Panc1 (cell line): Measurements from ENCODE around the gene RPAP3. TPM values are rescaled to one million over a fixed set of nuclear protein-coding genes. Genes with fewer than 3 reads are reported as not detected.
"Not testable (repeated sequence)": the region's sequence is repeated elsewhere in the genome, so short reads cannot be mapped to it uniquely, and the experiment has no call there.

Experiments
- ATAC-seq: fragments of 200-7000 bp; cut with Tn5 transposase; 2 replicates; pipeline ENCODE4 v1.9.1; 2020; ENCODE audit warnings: mild to moderate bottlenecking, moderate library complexity
- BruUV-seq: library from RNA; stranded (reverse); fragments of 400-500 nt; replicated peaks from 2 replicates; lab custom pipeline; 2021; lab: Mats Ljungman, UMichigan
- CTCF ChIA-PET: fragments of 300-600 bp; sonication (Branson Sonifier 250); formaldehyde crosslinking; loops from one replicate; lab custom pipeline; 2022; ENCODE audit warnings: antibody characterized with exemption; lab: Charles Lee
- POLR2A ChIA-PET: fragments of 300-600 bp; sonication (Branson Sonifier 250); formaldehyde crosslinking; loops from one replicate; lab custom pipeline; 2022; ENCODE audit warnings: antibody characterized with exemption; lab: Charles Lee
- DNase-seq: peaks from one replicate; pipeline ENCODE4 v3.0.0-alpha.2; 2010; ENCODE audit warnings: low read depth, low spot score
- H3K27ac ChIP-seq: 2 replicates; pipeline ENCODE4 v1.5.1; 2011; ENCODE audit warnings: mild to moderate bottlenecking, low read length, inconsistent platforms
- H3K27me3 ChIP-seq: fragments of 200-500 bp; sonication (Bioruptor generic); 2 replicates; pipeline ENCODE4 v1.6.0; 2014; ENCODE audit warnings: low read length, inconsistent platforms; ENCODE audit not compliant: control insufficient read depth, insufficient read depth
- H3K36me3 ChIP-seq: fragments of 200-500 bp; sonication (Bioruptor generic); 2 replicates; pipeline ENCODE4 v1.5.1; 2014; ENCODE audit warnings: inconsistent platforms, mild to moderate bottlenecking, low read length, moderate library complexity; ENCODE audit not compliant: control insufficient read depth, insufficient read depth
- H3K4me1 ChIP-seq: 2 replicates; pipeline ENCODE4 v1.5.1; 2011; ENCODE audit warnings: inconsistent platforms, mild to moderate bottlenecking, low read length, moderate library complexity; ENCODE audit not compliant: control insufficient read depth, insufficient read depth
- H3K4me3 ChIP-seq, 2 experiments: 2 replicates each; pipeline ENCODE4 v1.5.1; 2011 to 2012; ENCODE audit warnings: low read depth in 2 of 2, low read length in 2 of 2, mild to moderate bottlenecking in 2 of 2, inconsistent platforms in 1 of 2, moderate library complexity in 1 of 2
- H3K9me3 ChIP-seq: fragments of 200-500 bp; sonication (Bioruptor generic); 2 replicates; pipeline ENCODE4 v1.5.1; 2014; ENCODE audit warnings: low read depth, mild to moderate bottlenecking, inconsistent platforms, low read length, moderate library complexity; ENCODE audit not compliant: control insufficient read depth, insufficient read depth
- POLR2AphosphoS5 ChIP-seq: IDR thresholded peaks from 2 replicates; pipeline ENCODE4 v1.6.1; 2012; ENCODE audit warnings: mild to moderate bottlenecking, low read depth, low read length, moderate library complexity
- SIN3A ChIP-seq: IDR thresholded peaks from 2 replicates; pipeline ENCODE4 v1.6.1; 2012; ENCODE audit warnings: low read depth, mild to moderate bottlenecking, low read length, moderate library complexity, borderline replicate concordance; ENCODE audit not compliant: insufficient read depth
- TCF7L2 ChIP-seq: IDR thresholded peaks from 2 replicates; pipeline ENCODE4 v1.6.1; 2011; ENCODE audit warnings: mild to moderate bottlenecking, low read depth, low read length, inconsistent platforms
- in situ Hi-C: cut with HindIII; loops from 2 replicates; pipeline ENCODE4 v1.10.0; 2016; ENCODE audit warnings: low sequenced_read_pairs, low pct_unique_long_range_greater_than_20kb
- intact Hi-C: fragments of 100-400 bp; cut with micrococcal nuclease; formaldehyde crosslinking; loops from one replicate; pipeline ENCODE4 v1.10.0; 2022; ENCODE audit not compliant: unreplicated experiment
- total RNA-seq: library from RNA; stranded (reverse); gene quantifications from one replicate; pipeline ENCODE4 v1.2.1, GENCODE V29; 2021; ENCODE audit not compliant: unreplicated experiment
- TF ChIP-seq, protein P1 (sequence below), 2 experiments: IDR thresholded peaks; 2 replicates each; pipeline ENCODE4 v1.6.1; 2011 to 2012; ENCODE audit warnings: low read depth in 2 of 2, control low read depth in 1 of 2, low read length in 1 of 2, mild to moderate bottlenecking in 1 of 2, moderate library complexity in 1 of 2; ENCODE audit not compliant: insufficient read depth in 1 of 2
- TF ChIP-seq, protein P2 (sequence below): fragments of 450-650 bp; IDR thresholded peaks from 2 replicates; pipeline ENCODE4 v1.5.1; 2017; ENCODE audit warnings: mild to moderate bottlenecking

Gene RPAP3
- total RNA-seq, 1 experiment from 2014 or later = 47.3 TPM

DNA sequence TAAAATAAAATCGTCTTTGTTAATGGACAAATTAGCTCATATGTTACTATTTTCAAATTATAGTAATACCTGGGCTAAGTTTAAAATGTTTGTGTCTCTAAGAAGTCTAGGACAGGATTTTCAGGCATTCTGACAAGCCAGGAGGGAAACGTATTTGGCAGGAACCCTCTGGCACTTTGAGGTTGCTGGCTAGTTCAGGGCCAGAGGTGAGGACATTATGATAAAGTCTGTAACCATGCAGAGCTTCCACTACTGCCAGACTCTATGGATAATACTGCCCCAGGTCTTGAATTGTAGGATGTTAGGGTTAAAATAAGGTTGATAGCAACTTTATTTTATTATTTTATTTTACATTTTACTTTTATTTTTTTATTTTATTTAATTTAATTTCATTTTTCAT lies 56.4 kb downstream of the RPAP3 start:
- in situ Hi-C loops (no loop called here), intact Hi-C loops (no loop called here)
- Histone ChIP-seq H3K36me3 (no peaks in the 10 kb centered on the region), H3K9me3 (peaks cover 12% of the 10 kb centered on the region; the same call in 1 of the 2 replicates), H3K4me1 (no peaks in the 10 kb centered on the region), H3K4me3 (no peak overlapping the region), H3K27ac (no peak overlapping the region), H3K27me3 (no peaks in the 10 kb centered on the region)
- no peak for DNase-seq
- TF ChIP-seq TCF7L2 = no peak
- TF ChIP-seq, protein P1, sequence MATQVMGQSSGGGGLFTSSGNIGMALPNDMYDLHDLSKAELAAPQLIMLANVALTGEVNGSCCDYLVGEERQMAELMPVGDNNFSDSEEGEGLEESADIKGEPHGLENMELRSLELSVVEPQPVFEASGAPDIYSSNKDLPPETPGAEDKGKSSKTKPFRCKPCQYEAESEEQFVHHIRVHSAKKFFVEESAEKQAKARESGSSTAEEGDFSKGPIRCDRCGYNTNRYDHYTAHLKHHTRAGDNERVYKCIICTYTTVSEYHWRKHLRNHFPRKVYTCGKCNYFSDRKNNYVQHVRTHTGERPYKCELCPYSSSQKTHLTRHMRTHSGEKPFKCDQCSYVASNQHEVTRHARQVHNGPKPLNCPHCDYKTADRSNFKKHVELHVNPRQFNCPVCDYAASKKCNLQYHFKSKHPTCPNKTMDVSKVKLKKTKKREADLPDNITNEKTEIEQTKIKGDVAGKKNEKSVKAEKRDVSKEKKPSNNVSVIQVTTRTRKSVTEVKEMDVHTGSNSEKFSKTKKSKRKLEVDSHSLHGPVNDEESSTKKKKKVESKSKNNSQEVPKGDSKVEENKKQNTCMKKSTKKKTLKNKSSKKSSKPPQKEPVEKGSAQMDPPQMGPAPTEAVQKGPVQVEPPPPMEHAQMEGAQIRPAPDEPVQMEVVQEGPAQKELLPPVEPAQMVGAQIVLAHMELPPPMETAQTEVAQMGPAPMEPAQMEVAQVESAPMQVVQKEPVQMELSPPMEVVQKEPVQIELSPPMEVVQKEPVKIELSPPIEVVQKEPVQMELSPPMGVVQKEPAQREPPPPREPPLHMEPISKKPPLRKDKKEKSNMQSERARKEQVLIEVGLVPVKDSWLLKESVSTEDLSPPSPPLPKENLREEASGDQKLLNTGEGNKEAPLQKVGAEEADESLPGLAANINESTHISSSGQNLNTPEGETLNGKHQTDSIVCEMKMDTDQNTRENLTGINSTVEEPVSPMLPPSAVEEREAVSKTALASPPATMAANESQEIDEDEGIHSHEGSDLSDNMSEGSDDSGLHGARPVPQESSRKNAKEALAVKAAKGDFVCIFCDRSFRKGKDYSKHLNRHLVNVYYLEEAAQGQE (IDR thresholded peaks at IDR 0.05; ENCODE audit: insufficient read depth in 1 of 2, low read depth in 2 of 2, low read length in 1 of 2) = no peak
- BruUV-seq = no TSS peak
- CTCF ChIA-PET = no interaction called here
- POLR2A ChIA-PET = no interaction called here
- no peak for ATAC-seq

GRCh38 chr12:47648056-47648579 lies 57.7 kb downstream of the RPAP3 start:
- POLR2A ChIA-PET = no interaction called here
- no peak for ATAC-seq

DNA sequence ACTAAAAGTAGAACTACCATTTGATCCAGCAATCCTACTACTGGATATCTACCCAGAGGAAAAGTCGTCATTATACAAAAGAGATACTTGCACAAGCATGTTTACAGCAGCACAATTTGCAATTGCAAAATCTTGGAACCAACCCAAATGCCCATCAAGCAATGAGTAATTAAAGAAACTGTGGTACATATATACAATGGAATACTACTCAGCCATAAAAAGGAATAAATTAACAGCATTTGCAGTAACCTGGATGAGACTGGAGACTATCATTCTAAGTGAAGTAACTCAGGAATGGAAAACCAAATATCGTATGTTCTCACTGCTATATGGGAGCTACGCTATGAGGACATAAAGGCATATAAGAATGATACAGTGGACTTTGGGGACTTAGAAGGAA lies 63.5 kb downstream of the RPAP3 start:
- in situ Hi-C loops, H3K27me3 ChIP-seq, H3K4me3 ChIP-seq, H3K4me1 ChIP-seq, BruUV-seq, DNase-seq, intact Hi-C loops, POLR2A ChIA-PET, H3K36me3 ChIP-seq, H3K27ac ChIP-seq, ATAC-seq: not testable (repeated sequence)
- peaks cover 14% of the 10 kb centered on the region; the same call in 1 of the 2 replicates for H3K9me3 ChIP-seq
- CTCF ChIA-PET = interaction anchor here (0.6 kb wide), 1 partner anchor 11 kb away, joined by 3 read pairs; no protein-coding TSS in a partner anchor

More at GRCh38 chr12:47648056-47648579, 57.7 kb downstream of the RPAP3 start:
- Histone ChIP-seq H3K27me3 (no peaks in the 10 kb centered on the region), H3K4me3 (no peak overlapping the region), H3K27ac (no peak overlapping the region), H3K9me3 (peaks cover 14% of the 10 kb centered on the region; the same call in 1 of the 2 replicates), H3K4me1 (no peaks in the 10 kb centered on the region), H3K36me3 (no peaks in the 10 kb centered on the region)
- no peak for DNase-seq
- in situ Hi-C loops = no loop called here
- CTCF ChIA-PET = no interaction called here
- TF ChIP-seq TCF7L2 (no peak), POLR2AphosphoS5 (no peak), SIN3A (no peak)
- TF ChIP-seq, protein P2, sequence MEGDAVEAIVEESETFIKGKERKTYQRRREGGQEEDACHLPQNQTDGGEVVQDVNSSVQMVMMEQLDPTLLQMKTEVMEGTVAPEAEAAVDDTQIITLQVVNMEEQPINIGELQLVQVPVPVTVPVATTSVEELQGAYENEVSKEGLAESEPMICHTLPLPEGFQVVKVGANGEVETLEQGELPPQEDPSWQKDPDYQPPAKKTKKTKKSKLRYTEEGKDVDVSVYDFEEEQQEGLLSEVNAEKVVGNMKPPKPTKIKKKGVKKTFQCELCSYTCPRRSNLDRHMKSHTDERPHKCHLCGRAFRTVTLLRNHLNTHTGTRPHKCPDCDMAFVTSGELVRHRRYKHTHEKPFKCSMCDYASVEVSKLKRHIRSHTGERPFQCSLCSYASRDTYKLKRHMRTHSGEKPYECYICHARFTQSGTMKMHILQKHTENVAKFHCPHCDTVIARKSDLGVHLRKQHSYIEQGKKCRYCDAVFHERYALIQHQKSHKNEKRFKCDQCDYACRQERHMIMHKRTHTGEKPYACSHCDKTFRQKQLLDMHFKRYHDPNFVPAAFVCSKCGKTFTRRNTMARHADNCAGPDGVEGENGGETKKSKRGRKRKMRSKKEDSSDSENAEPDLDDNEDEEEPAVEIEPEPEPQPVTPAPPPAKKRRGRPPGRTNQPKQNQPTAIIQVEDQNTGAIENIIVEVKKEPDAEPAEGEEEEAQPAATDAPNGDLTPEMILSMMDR = no peak
- TF ChIP-seq, protein P1 (IDR thresholded peaks at IDR 0.05; ENCODE audit: insufficient read depth in 1 of 2, low read depth in 2 of 2, low read length in 1 of 2) = no peak
- intact Hi-C loops = no loop called here
- BruUV-seq = no TSS peak
